Breast epithelium (tissue), 4 donors: ENCODE data around the gene SDCCAG8. TPM values are rescaled to one million over a fixed set of nuclear protein-coding genes. Genes with fewer than 3 reads are reported as not detected.

Experiments
- DNase-seq, 2 donors: peaks; one replicate each; pipeline ENCODE4 v3.0.0-alpha.2; 2019; ENCODE audit warnings: low spot score in 2 of 2
- H3K27ac ChIP-seq, 2 donors: fragments of 200-600 bp; sonication (generic) in 1 of 2; one replicate each; pipeline ENCODE4 v1.5.1; 2016 to 2019; ENCODE audit warnings: mild to moderate bottlenecking in 1 of 2
- H3K27me3 ChIP-seq, 2 donors: fragments of 200-600 bp; sonication (generic) in 1 of 2; one replicate each; pipeline versions ENCODE4 v1.5.1 to v1.6.0; 2017 to 2019; ENCODE audit warnings: control low read depth in 1 of 2, mild to moderate bottlenecking in 1 of 2
- H3K36me3 ChIP-seq: fragments of 200-600 bp; one replicate; pipeline ENCODE4 v1.5.1; 2019
- H3K4me1 ChIP-seq, 2 donors: fragments of 200-600 bp; sonication (generic); one replicate each; pipeline ENCODE4 v1.5.1; 2016 to 2019; ENCODE audit warnings: control low read depth in 1 of 2
- H3K4me3 ChIP-seq, 3 donors: fragments of 200-600 bp; sonication (generic); 1 replicate in 2 of 3; 2 replicates in 1 of 3; pipeline ENCODE4 v1.5.1; 2016 to 2019; ENCODE audit warnings: mild to moderate bottlenecking in 3 of 3, moderate library complexity in 2 of 3
- H3K9me3 ChIP-seq, 2 donors: fragments of 200-600 bp; sonication (generic) in 1 of 2; one replicate each; pipeline ENCODE4 v1.5.1; 2016 to 2019; ENCODE audit warnings: control low read depth in 1 of 2
- CTCF ChIP-seq, 3 donors: fragments of 450-650 bp; IDR thresholded peaks; one replicate each; pipeline ENCODE4 v1.5.1; 2016 to 2017; ENCODE audit warnings: antibody characterized with exemption in 3 of 3, mild to moderate bottlenecking in 3 of 3, moderate library complexity in 3 of 3
- POLR2A ChIP-seq: fragments of 450-650 bp; IDR thresholded peaks from one replicate; pipeline ENCODE4 v1.6.1; 2016; ENCODE audit warnings: antibody characterized with exemption, mild to moderate bottlenecking, moderate library complexity
- POLR2AphosphoS5 ChIP-seq, 3 donors: sonication (generic); formaldehyde crosslinking; IDR thresholded peaks; one replicate each; pipeline ENCODE4 v1.6.1; 2017; ENCODE audit warnings: antibody characterized with exemption in 3 of 3
- intact Hi-C: fragments of 100-400 bp; cut with DNase I; formaldehyde crosslinking; loops from one replicate; pipeline ENCODE4 v1.15.1; 2023; ENCODE audit warnings: low total_unique reads
- total RNA-seq, 3 donors: library from RNA; depleted of rRNA; stranded (reverse); fragments of >200 nt; gene quantifications; one replicate each; pipeline ENCODE4 v1.1.0, GENCODE V29; 2016

The SDCCAG8 gene
- total RNA-seq, 3 donors from 2014 or later = 48.6 to 73.0 (median 62.3) TPM

GRCh38 chr1:243409284-243409683, 153.4 kb downstream of the SDCCAG8 start:
- no peak overlapping the region for H3K4me3 ChIP-seq
- H3K9me3 ChIP-seq = no peaks in the 10 kb centered on the region
- no peak overlapping the region for H3K27ac ChIP-seq
- intact Hi-C loops = no loop called here
- no peak for TF ChIP-seq POLR2AphosphoS5 (IDR thresholded peaks at IDR 0.05)
- no peak for TF ChIP-seq POLR2A
- TF ChIP-seq CTCF (IDR thresholded peaks at IDR 0.05) = no peak
- H3K36me3 ChIP-seq = no peaks in the 10 kb centered on the region
- DNase-seq = no peak
- no peaks in the 10 kb centered on the region for H3K4me1 ChIP-seq
- H3K27me3 ChIP-seq = no peaks in the 10 kb centered on the region

DNA sequence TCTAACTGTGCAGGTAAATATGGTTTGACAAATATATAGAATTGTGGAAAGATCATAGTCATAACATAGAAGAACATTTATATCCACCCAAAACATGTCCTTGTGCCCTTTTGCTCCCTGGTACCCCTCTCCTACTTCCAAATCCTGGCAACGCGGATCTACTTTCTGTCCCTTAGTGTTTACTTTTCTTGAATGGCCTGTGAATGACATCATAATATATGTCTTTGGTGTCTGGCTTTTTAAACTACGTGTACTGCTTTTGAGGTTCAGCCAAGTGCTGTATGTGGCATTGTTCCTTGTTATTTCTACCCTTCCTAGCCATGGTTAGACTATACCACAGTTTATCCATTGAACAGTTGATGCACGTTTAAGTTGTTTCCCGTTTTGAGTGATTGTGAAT, 155.6 kb downstream of the SDCCAG8 start:
- H3K36me3 ChIP-seq = no peaks in the 10 kb centered on the region
- no peak for TF ChIP-seq CTCF (IDR thresholded peaks at IDR 0.05)
- no peak for TF ChIP-seq POLR2A
- TF ChIP-seq POLR2AphosphoS5 (IDR thresholded peaks at IDR 0.05) = no peak
- H3K4me1 ChIP-seq = no peaks in the 10 kb centered on the region
- no peaks in the 10 kb centered on the region for H3K9me3 ChIP-seq
- intact Hi-C loops = no loop called here
- H3K27ac ChIP-seq = no peak overlapping the region
- no peak overlapping the region for H3K4me3 ChIP-seq
- no peaks in the 10 kb centered on the region for H3K27me3 ChIP-seq
- no peak for DNase-seq

GRCh38 chr1:243413431-243414151, 157.8 kb downstream of the SDCCAG8 start:
- Histone ChIP-seq H3K4me1 (no peaks in the 10 kb centered on the region), H3K27ac (no peak overlapping the region), H3K36me3 (no peaks in the 10 kb centered on the region), H3K9me3 (no peaks in the 10 kb centered on the region), H3K4me3 (no peak overlapping the region), H3K27me3 (no peaks in the 10 kb centered on the region)
- intact Hi-C loops = no loop called here
- no peak for DNase-seq
- TF ChIP-seq POLR2AphosphoS5 (IDR thresholded peaks at IDR 0.05) = no peak
- no peak for TF ChIP-seq CTCF (IDR thresholded peaks at IDR 0.05)
- TF ChIP-seq POLR2A = no peak

DNA sequence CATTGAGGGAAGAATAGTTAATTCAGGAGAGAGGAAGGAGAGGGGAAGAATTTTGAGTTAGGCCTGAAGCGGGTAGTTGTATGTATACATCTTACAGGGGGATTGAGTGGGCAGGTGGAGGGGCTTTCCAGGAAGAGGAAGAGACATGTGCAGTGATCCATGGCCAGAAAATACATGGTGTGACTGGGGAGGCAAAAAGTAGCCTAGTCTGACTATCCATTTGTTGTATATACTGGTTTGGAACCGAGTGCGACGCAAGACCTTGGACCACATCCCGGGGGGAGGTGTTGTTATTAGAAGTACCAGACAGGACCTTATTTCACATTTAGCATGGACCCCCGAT, 158.3 kb downstream of the SDCCAG8 start:
- TF ChIP-seq CTCF (IDR thresholded peaks at IDR 0.05) (no peak), POLR2A (no peak), POLR2AphosphoS5 (IDR thresholded peaks at IDR 0.05) (no peak)
- no peak for DNase-seq
- Histone ChIP-seq H3K27me3 (no peaks in the 10 kb centered on the region), H3K4me1 (no peaks in the 10 kb centered on the region), H3K9me3 (no peaks in the 10 kb centered on the region), H3K4me3 (no peak overlapping the region), H3K36me3 (no peaks in the 10 kb centered on the region), H3K27ac (no peak overlapping the region)
- intact Hi-C loops = no loop called here

GRCh38 chr1:243415663-243416408, 160.0 kb downstream of the SDCCAG8 start:
- Histone ChIP-seq H3K36me3 (no peaks in the 10 kb centered on the region), H3K4me3 (no peak overlapping the region), H3K9me3 (no peaks in the 10 kb centered on the region), H3K27ac (no peak overlapping the region), H3K27me3 (no peaks in the 10 kb centered on the region), H3K4me1 (no peaks in the 10 kb centered on the region)
- intact Hi-C loops = no loop called here
- no peak for DNase-seq
- no peak for TF ChIP-seq CTCF (IDR thresholded peaks at IDR 0.05)
- no peak for TF ChIP-seq POLR2AphosphoS5 (IDR thresholded peaks at IDR 0.05)
- no peak for TF ChIP-seq POLR2A
